Erythroblast (primary cell): Measurements from ENCODE around the gene STYXL1.

Source experiments
- GATA1 ChIP-seq: IDR thresholded peaks from 2 replicates; pipeline ENCODE4 v1.6.1; 2011; ENCODE audit warnings: low read depth, mild to moderate bottlenecking, control low read depth, low read length, moderate library complexity
- POLR2A ChIP-seq: IDR thresholded peaks from 2 replicates; pipeline ENCODE4 v1.6.1; 2011; ENCODE audit warnings: mild to moderate bottlenecking, low read length

DNA sequence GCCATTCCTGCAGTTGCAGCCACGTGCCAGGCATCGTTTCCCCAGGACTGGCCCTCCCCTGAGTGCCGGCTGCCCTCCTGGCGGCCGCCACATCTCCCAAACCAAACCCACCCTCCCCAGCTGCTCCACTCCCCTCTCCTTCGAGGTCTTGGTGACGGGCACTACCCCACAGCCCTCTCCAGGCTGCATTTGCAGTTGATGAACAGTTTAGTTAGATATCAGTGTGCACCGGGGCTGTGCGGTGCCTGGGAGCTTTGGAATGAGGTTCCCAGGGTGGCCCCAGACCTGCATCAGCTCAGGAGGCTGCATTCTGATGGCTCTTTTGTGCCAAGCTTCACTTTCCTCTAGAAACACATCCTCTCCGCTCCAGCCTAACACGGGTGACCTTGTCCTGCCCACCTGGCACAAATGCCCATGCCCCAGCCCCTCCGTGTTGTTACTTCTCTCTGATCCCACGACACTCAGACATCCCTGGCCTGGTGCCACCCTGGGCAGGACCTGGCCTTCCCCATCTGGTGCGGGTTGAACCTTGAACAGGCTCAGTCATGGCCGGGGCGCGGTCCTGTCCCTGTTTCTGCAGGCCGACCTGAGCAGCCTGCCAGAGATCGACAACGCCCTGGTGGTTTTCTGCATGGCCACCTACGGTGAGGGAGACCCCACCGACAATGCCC lies 67.9 kb downstream of the STYXL1 start:
- TF ChIP-seq POLR2A (no peak), GATA1 (no peak)
